SK-N-SH (cell line): ENCODE results near the gene LETM1. TPM values are rescaled to one million over a fixed set of nuclear protein-coding genes. Genes with fewer than 3 reads are reported as not detected.

Source experiments
- CTCF ChIA-PET: fragments of 300-600, 350-600 bp; formaldehyde crosslinking; extraction: SDS; loops from one replicate; lab custom pipeline; 2021; lab: Yijun Ruan, JAX
- POLR2A ChIA-PET: fragments of 350-600 bp; sonication (Branson Sonifier 250); formaldehyde crosslinking; extraction: SDS; loops from one replicate; lab custom pipeline; 2020; ENCODE audit warnings: antibody characterized with exemption, inconsistent platforms; lab: Yijun Ruan, JAX
- DNase-seq: peaks from one replicate; pipeline ENCODE4 v3.0.0; 2012
- H2AFZ ChIP-seq: fragments of 200-600 bp; sonication (generic); 2 replicates; pipeline ENCODE4 v1.8.1; 2016; ENCODE audit warnings: antibody characterized with exemption, mild to moderate bottlenecking, low read depth
- H3F3A ChIP-seq: fragments of 200-600 bp; sonication (generic); replicated peaks from 2 replicates; pipeline ENCODE3; 2016; ENCODE audit warnings: antibody characterized with exemption, mild to moderate bottlenecking; ENCODE audit not compliant: insufficient read depth
- H3K27ac ChIP-seq, 2 experiments: fragments of 200-500 bp in 1 of 2; fragments of 200-600 bp in 1 of 2; sonication (Bioruptor generic) in 1 of 2; sonication (generic), shearing (Covaris generic) in 1 of 2; 2 replicates each; pipeline versions ENCODE4 v1.5.1 to v1.6.1; 2014 to 2016; ENCODE audit warnings: low read depth in 2 of 2, inconsistent platforms in 1 of 2, low read length in 1 of 2, mild to moderate bottlenecking in 1 of 2, mixed read lengths in 1 of 2
- H3K27me3 ChIP-seq: fragments of 200-600 bp; sonication (generic), shearing (Covaris generic); 2 replicates; pipeline ENCODE4 v1.6.1; 2016; ENCODE audit warnings: mixed run types; ENCODE audit not compliant: insufficient read depth
- H3K36me3 ChIP-seq, 2 experiments: fragments of 200-500 bp in 1 of 2; fragments of 200-600 bp in 1 of 2; sonication (Bioruptor generic) in 1 of 2; sonication (generic) in 1 of 2; replicated peaks in 1 of 2; 2 replicates each; pipeline versions ENCODE3 to v1.5.1; 2014 to 2016; ENCODE audit warnings: low read length in 1 of 2, mild to moderate bottlenecking in 1 of 2; ENCODE audit not compliant: insufficient read depth in 2 of 2, control insufficient read depth in 1 of 2
- H3K4me1 ChIP-seq, 2 experiments: fragments of 200-500 bp in 1 of 2; fragments of 200-600 bp in 1 of 2; sonication (Bioruptor generic) in 1 of 2; sonication (generic), shearing (Covaris generic) in 1 of 2; 2 replicates each; pipeline versions ENCODE4 v1.5.1 to v1.6.1; 2014 to 2016; ENCODE audit warnings: low read depth in 1 of 2, low read length in 1 of 2, mixed run types in 1 of 2; ENCODE audit not compliant: insufficient read depth in 2 of 2, control insufficient read depth in 1 of 2
- H3K4me2 ChIP-seq: fragments of 200-600 bp; sonication (generic), shearing (Covaris generic); 2 replicates; pipeline ENCODE4 v1.6.1; 2017; ENCODE audit warnings: mixed run types
- H3K4me3 ChIP-seq, 2 experiments: fragments of 200-500 bp in 1 of 2; fragments of 200-600 bp in 1 of 2; sonication (Bioruptor generic) in 1 of 2; sonication (generic), shearing (Covaris generic) in 1 of 2; 2 replicates each; pipeline versions ENCODE4 v1.5.1 to v1.8.1; 2014 to 2016; ENCODE audit warnings: low read depth in 2 of 2, inconsistent platforms in 1 of 2, low read length in 1 of 2, mild to moderate bottlenecking in 1 of 2, mixed read lengths in 1 of 2, moderate library complexity in 1 of 2
- H3K79me2 ChIP-seq: fragments of 200-600 bp; sonication (generic); 2 replicates; pipeline ENCODE4 v1.8.1; 2017; ENCODE audit warnings: mild to moderate bottlenecking; ENCODE audit not compliant: insufficient read depth
- H3K9ac ChIP-seq: fragments of 200-600 bp; sonication (generic); 2 replicates; pipeline ENCODE4 v1.6.1; 2017; ENCODE audit warnings: mixed run types
- H3K9me2 ChIP-seq: fragments of 200-600 bp; sonication (generic); 2 replicates; pipeline ENCODE4 v1.6.1; 2017; ENCODE audit warnings: mixed run types
- H3K9me3 ChIP-seq: fragments of 200-600 bp; sonication (generic); 2 replicates; pipeline ENCODE4 v1.6.1; 2017; ENCODE audit warnings: mixed run types, mild to moderate bottlenecking, moderate library complexity
- H4K20me1 ChIP-seq: fragments of 200-600 bp; sonication (generic); 2 replicates; pipeline ENCODE4 v1.6.1; 2017; ENCODE audit warnings: mild to moderate bottlenecking, mixed run types; ENCODE audit not compliant: insufficient read depth
- EP300 ChIP-seq, 2 experiments: IDR thresholded peaks; 2 replicates each; pipeline versions ENCODE4 v1.4.0 to v1.6.1; 2012; ENCODE audit warnings: borderline replicate concordance in 1 of 2, low read depth in 1 of 2, low read length in 1 of 2
- FOSL2 ChIP-seq: IDR thresholded peaks from 2 replicates; pipeline ENCODE4 v1.4.0; 2012; ENCODE audit warnings: low read depth, mild to moderate bottlenecking, moderate library complexity, borderline replicate concordance
- FOXJ3 ChIP-seq: sonication (generic); formaldehyde crosslinking; IDR thresholded peaks from 2 replicates; pipeline ENCODE4 v1.5.1; 2020; ENCODE audit warnings: mild to moderate bottlenecking, missing genetic modification reagents
- GABPA ChIP-seq: IDR thresholded peaks from 2 replicates; pipeline ENCODE4 v1.4.0; 2012; ENCODE audit warnings: low read depth, mild to moderate bottlenecking
- GATA2 ChIP-seq: sonication (generic); formaldehyde crosslinking; IDR thresholded peaks from 2 replicates; pipeline ENCODE4 v1.5.0; 2020; ENCODE audit warnings: mild to moderate bottlenecking, missing genetic modification reagents
- IRF3 ChIP-seq: fragments of 150-350 bp; IDR thresholded peaks from 2 replicates; pipeline ENCODE4 v1.6.1; 2016; ENCODE audit warnings: mild to moderate bottlenecking, low read depth, low read length
- MEF2A ChIP-seq: IDR thresholded peaks from 2 replicates; pipeline ENCODE4 v1.4.0; 2012; ENCODE audit warnings: low read depth, borderline replicate concordance
- MXI1 ChIP-seq: IDR thresholded peaks from 2 replicates; pipeline ENCODE4 v1.6.1; 2012; ENCODE audit warnings: mild to moderate bottlenecking, low read depth, low read length, improper control_type of control experiment
- NFIC ChIP-seq: IDR thresholded peaks from 2 replicates; pipeline ENCODE4 v1.4.0; 2012; ENCODE audit warnings: borderline replicate concordance
- NRF1 ChIP-seq: IDR thresholded peaks from 2 replicates; pipeline ENCODE4 v1.6.1; 2012; ENCODE audit warnings: low read depth, mild to moderate bottlenecking, low read length
- PBX3 ChIP-seq: IDR thresholded peaks from 2 replicates; pipeline ENCODE4; 2012
- RCOR1 ChIP-seq: fragments of 150-350 bp; IDR thresholded peaks from 2 replicates; pipeline ENCODE4 v1.6.1; 2017; ENCODE audit warnings: antibody characterized with exemption, low read length
- RFX5 ChIP-seq: IDR thresholded peaks from 2 replicates; pipeline ENCODE4 v1.6.1; 2012; ENCODE audit warnings: mild to moderate bottlenecking, improper control_type of control experiment, low read length
- RXRA ChIP-seq: IDR thresholded peaks from 2 replicates; pipeline ENCODE4 v1.4.0; 2012; ENCODE audit warnings: low read depth, mild to moderate bottlenecking, borderline replicate concordance
- SIN3A ChIP-seq: IDR thresholded peaks from 2 replicates; pipeline ENCODE4 v1.6.1; 2012; ENCODE audit warnings: low read depth, mild to moderate bottlenecking, low read length, moderate library complexity, borderline replicate concordance
- USF1 ChIP-seq: IDR thresholded peaks from 2 replicates; pipeline ENCODE4 v1.4.0; 2012; ENCODE audit warnings: low read depth, borderline replicate concordance
- USF2 ChIP-seq: fragments of 150-350 bp; IDR thresholded peaks from 2 replicates; pipeline ENCODE4 v1.6.1; 2017; ENCODE audit warnings: antibody characterized with exemption, low read length, low read depth, borderline replicate concordance
- WGBS: methylation state at CpG from one replicate; pipeline ENCODE4 v1.1.6; 2017; ENCODE audit warnings: low lambda C conversion rate; 5-methylcytosine and 5-hydroxymethylcytosine counted together
- polyA plus RNA-seq, 3 experiments: library from polyadenylated mRNA; depleted of rRNA; stranded (reverse); fragments of >200 nt; gene quantifications; 2 replicates each; pipeline ENCODE4 v1.2.3, GENCODE V29; 2012

LETM1 gene
- polyA plus RNA-seq, 1 of the 3 experiments (the other 2 are of a cell fraction): 25.8 TPM

- Histone ChIP-seq H3F3A (peaks cover 3% of the 10 kb centered on the region), H3K36me3 (no peaks in the 10 kb centered on the region), H2AFZ (no peak overlapping the region), H3K4me1 (peaks cover 0 to 3% of the 10 kb centered on the region in 2 experiments; a peak in 1 of 4 replicates), H4K20me1 (no peaks in the 10 kb centered on the region), H3K4me3 (no peak overlapping the region), H3K9me2 (no peaks in the 10 kb centered on the region), H3K4me2 (no peak overlapping the region), H3K27ac (no peak overlapping the region), H3K27me3 (no peaks in the 10 kb centered on the region), H3K9me3 (no peaks in the 10 kb centered on the region), H3K79me2 (no peaks in the 10 kb centered on the region), H3K9ac (no peak overlapping the region)
- CTCF ChIA-PET: interaction anchor here (0.9 to 11.2 kb wide), 8 partner anchors 13 to 95 kb away, joined by 3 to 166 read pairs (median 35); no protein-coding TSS in a partner anchor
- no peak for TF ChIP-seq MEF2A
- no peak for TF ChIP-seq RFX5
- no peak for TF ChIP-seq EP300 (IDR thresholded peaks at IDR 0.05; ENCODE audit: borderline replicate concordance in 1 of 2, low read depth in 1 of 2, low read length in 1 of 2)
- TF ChIP-seq USF2: no peak
- no peak for TF ChIP-seq SIN3A
- TF ChIP-seq NRF1: no peak
- no peak for TF ChIP-seq PBX3
- TF ChIP-seq RXRA: no peak
- no peak for TF ChIP-seq RCOR1
- no peak for TF ChIP-seq FOSL2
- TF ChIP-seq USF1: no peak
- TF ChIP-seq IRF3: no peak
- no peak for TF ChIP-seq GATA2
- TF ChIP-seq GABPA: no peak
- no peak for TF ChIP-seq MXI1
- no peak for TF ChIP-seq FOXJ3 (CRISPR knock-in tag)
- TF ChIP-seq NFIC: no peak
- no peak for DNase-seq
- 83% methylated on average over 4 of the region's 16 CpGs for WGBS
- POLR2A ChIA-PET: no interaction called here
Observed at GRCh38 chr4:1807332-1807777, 48.6 kb downstream of the LETM1 start.
